Adrenal gland (tissue), 5 donors: Measurements from ENCODE around the gene RAPH1.

Experiments
- CTCF ChIP-seq, 6 experiments: fragments of 450-650 bp in 4 of 6; fragments of 200-600 bp in 2 of 6; sonication (generic) in 1 of 6; IDR thresholded peaks; 1 replicate in 5 of 6; 2 replicates in 1 of 6; pipeline versions ENCODE4 v1.5.1 to v1.8.0; 2016 to 2021; ENCODE audit warnings: antibody characterized with exemption in 6 of 6, mild to moderate bottlenecking in 2 of 6, moderate library complexity in 1 of 6
- POLR2A ChIP-seq, 2 donors: fragments of 450-650 bp; IDR thresholded peaks; one replicate each; pipeline ENCODE4 v1.6.1; 2017; ENCODE audit warnings: antibody characterized with exemption in 2 of 2, mild to moderate bottlenecking in 2 of 2, moderate library complexity in 1 of 2
- donor health status: DM: no; HTN: no; CAD: no.

GRCh38 chr2:203396667-203397066 is 138.4 kb downstream of the RAPH1 start:
- TF ChIP-seq POLR2A (IDR thresholded peaks at IDR 0.05), result no peak
- TF ChIP-seq CTCF (IDR thresholded peaks at IDR 0.05), result peak in 1 of 6 experiments; percentile 3
